H9 (cell line): ENCODE data around the gene CCDC81. TPM values are rescaled to one million over a fixed set of nuclear protein-coding genes. Genes with fewer than 3 reads are reported as not detected.

Experiments used
- DNase-seq: peaks from one replicate; pipeline ENCODE4 v3.0.0-alpha.2; 2017
- H2AFZ ChIP-seq: one replicate; pipeline ENCODE4 v1.6.1; 2013; ENCODE audit warnings: mild to moderate bottlenecking, low read length, control low read depth, moderate library complexity
- H2AK5ac ChIP-seq: 2 replicates; pipeline ENCODE4 v1.6.1; 2013; ENCODE audit warnings: low read length, control low read depth, mixed read lengths; ENCODE audit not compliant: insufficient read length
- H2BK120ac ChIP-seq: one replicate; pipeline ENCODE4 v1.6.1; 2013; ENCODE audit warnings: low read depth, mild to moderate bottlenecking, low read length, control low read depth, inconsistent platforms; ENCODE audit not compliant: poor library complexity, severe bottlenecking
- H2BK12ac ChIP-seq: 2 replicates; pipeline ENCODE4 v1.6.1; 2013; ENCODE audit warnings: low read length, control low read depth, mixed read lengths, low read depth; ENCODE audit not compliant: insufficient read length
- H2BK15ac ChIP-seq: 2 replicates; pipeline ENCODE4 v1.6.1; 2013; ENCODE audit warnings: low read depth, low read length, control low read depth
- H2BK20ac ChIP-seq: one replicate; pipeline ENCODE4 v1.6.1; 2013; ENCODE audit warnings: low read depth, mild to moderate bottlenecking, low read length, control low read depth, inconsistent platforms; ENCODE audit not compliant: poor library complexity, severe bottlenecking
- H2BK5ac ChIP-seq: 2 replicates; pipeline ENCODE4 v1.6.1; 2013; ENCODE audit warnings: low read length, control low read depth, mixed read lengths; ENCODE audit not compliant: insufficient read length
- H3K14ac ChIP-seq: 2 replicates; pipeline ENCODE4 v1.6.1; 2013; ENCODE audit warnings: low read length, control low read depth; ENCODE audit not compliant: insufficient read depth
- H3K18ac ChIP-seq: 2 replicates; pipeline ENCODE4 v1.6.1; 2013; ENCODE audit warnings: low read depth, mild to moderate bottlenecking, mixed read lengths, low read length, control low read depth; ENCODE audit not compliant: insufficient read length
- H3K23ac ChIP-seq: 2 replicates; pipeline ENCODE4 v1.6.1; 2013; ENCODE audit warnings: low read length, control low read depth, mixed read lengths, low read depth; ENCODE audit not compliant: insufficient read length
- H3K23me2 ChIP-seq: 2 replicates; pipeline ENCODE4 v1.6.1; 2013; ENCODE audit warnings: low read depth, mild to moderate bottlenecking, mixed read lengths, low read length, control low read depth; ENCODE audit not compliant: insufficient read length, poor library complexity, severe bottlenecking
- H3K27ac ChIP-seq: 2 replicates; pipeline ENCODE4 v1.5.1; 2013; ENCODE audit warnings: low read length, control low read depth, mixed read lengths, low read depth; ENCODE audit not compliant: insufficient read length
- H3K27me3 ChIP-seq: 2 replicates; pipeline ENCODE4 v1.6.1; 2013; ENCODE audit warnings: low read length, control low read depth, inconsistent platforms; ENCODE audit not compliant: insufficient read depth
- H3K4ac ChIP-seq: 2 replicates; pipeline ENCODE4 v1.6.1; 2013; ENCODE audit warnings: low read depth, mild to moderate bottlenecking, control low read depth, inconsistent platforms, low read length, moderate library complexity
- H3K4me1 ChIP-seq: 2 replicates; pipeline ENCODE4 v1.6.1; 2013; ENCODE audit warnings: low read length, control low read depth, inconsistent platforms; ENCODE audit not compliant: insufficient read depth
- H3K4me2 ChIP-seq: 2 replicates; pipeline ENCODE4 v1.6.1; 2013; ENCODE audit warnings: low read length, control low read depth, mixed read lengths; ENCODE audit not compliant: insufficient read length, insufficient read depth
- H3K56ac ChIP-seq: 2 replicates; pipeline ENCODE4 v1.6.1; 2013; ENCODE audit warnings: low read depth, mild to moderate bottlenecking, mixed read lengths, low read length, control low read depth; ENCODE audit not compliant: insufficient read length
- H3K79me1 ChIP-seq: 2 replicates; pipeline ENCODE4 v1.6.1; 2013; ENCODE audit warnings: low read depth, mild to moderate bottlenecking, moderate library complexity, low read length, control low read depth, inconsistent platforms; ENCODE audit not compliant: insufficient read depth, poor library complexity, severe bottlenecking
- H3K79me2 ChIP-seq: 2 replicates; pipeline ENCODE4 v1.6.1; 2013; ENCODE audit warnings: low read length, control low read depth, inconsistent platforms; ENCODE audit not compliant: insufficient read depth
- H3K9ac ChIP-seq: 2 replicates; pipeline ENCODE4 v1.6.1; 2013; ENCODE audit warnings: low read length, control low read depth, mixed read lengths; ENCODE audit not compliant: insufficient read length; ENCODE audit errors: extremely low read depth
- H3K9me3 ChIP-seq: one replicate; pipeline ENCODE4 v1.6.1; 2013; ENCODE audit warnings: low read depth, low read length, inconsistent platforms; ENCODE audit not compliant: control insufficient read depth
- H3T11ph ChIP-seq: one replicate; pipeline ENCODE4 v1.6.1; 2013; ENCODE audit warnings: mild to moderate bottlenecking, low read length, control low read depth, inconsistent platforms
- H4K20me1 ChIP-seq: one replicate; pipeline ENCODE4 v1.6.1; 2013; ENCODE audit not compliant: control insufficient read depth, insufficient read length, insufficient read depth
- H4K5ac ChIP-seq: 2 replicates; pipeline ENCODE4 v1.6.1; 2013; ENCODE audit warnings: low read depth, mild to moderate bottlenecking, mixed read lengths, low read length, control low read depth; ENCODE audit not compliant: insufficient read length
- H4K8ac ChIP-seq: replicated peaks from 2 replicates; pipeline ENCODE4 v1.6.1; 2013; ENCODE audit warnings: low read length, control low read depth, mixed read lengths, low read depth; ENCODE audit not compliant: insufficient read length
- H4K91ac ChIP-seq: 2 replicates; pipeline ENCODE4 v1.6.1; 2013; ENCODE audit warnings: low read depth, mild to moderate bottlenecking, moderate library complexity, mixed read lengths, low read length, control low read depth; ENCODE audit not compliant: insufficient read length
- H3K27ac Mint-ChIP-seq, 3 experiments: 2 replicates in 2 of 3; 3 replicates in 1 of 3; pipeline ENCODE4 v1.8.0; 2020 to 2021; ENCODE audit warnings: mixed read lengths in 3 of 3, mild to moderate bottlenecking in 1 of 3, moderate library complexity in 1 of 3
- H3K27me3 Mint-ChIP-seq: 2 replicates; pipeline ENCODE4 v1.8.0; 2021; ENCODE audit warnings: low read depth, mild to moderate bottlenecking, moderate library complexity, mixed read lengths
- H3K36me3 Mint-ChIP-seq, 3 experiments: 2 replicates in 2 of 3; 3 replicates in 1 of 3; pipeline ENCODE4 v1.8.0; 2020 to 2021; ENCODE audit warnings: low read depth in 3 of 3, mixed read lengths in 3 of 3; ENCODE audit not compliant: insufficient read depth in 1 of 3
- H3K4me1 Mint-ChIP-seq, 2 experiments: 2 replicates each; pipeline ENCODE4 v1.8.0; 2020; ENCODE audit warnings: mixed read lengths in 2 of 2
- H3K4me3 Mint-ChIP-seq, 2 experiments: 2 replicates in 1 of 2; 3 replicates in 1 of 2; pipeline ENCODE4 v1.8.0; 2020 to 2021; ENCODE audit warnings: mild to moderate bottlenecking in 2 of 2, mixed read lengths in 2 of 2, moderate library complexity in 1 of 2
- H3K9me3 Mint-ChIP-seq, 2 experiments: 2 replicates in 1 of 2; 3 replicates in 1 of 2; pipeline ENCODE4 v1.8.0; 2020; ENCODE audit warnings: mild to moderate bottlenecking in 2 of 2, mixed read lengths in 2 of 2, moderate library complexity in 1 of 2
- CTCF ChIP-seq: fragments of 200-600 bp; sonication (generic); conservative IDR thresholded peaks from 3 replicates; pipeline ENCODE4 v1.8.0; 2021; ENCODE audit warnings: antibody characterized with exemption, mild to moderate bottlenecking
- WGBS: extraction: QIAGEN DNeasy Blood & Tissue Kit; methylation state at CpG from one replicate; pipeline ENCODE4 v1.1.7; 2013; ENCODE audit warnings: missing lambda C conversion rate, low lambda C conversion rate, mixed read lengths; ENCODE audit not compliant: insufficient read length; ENCODE audit errors: extremely low coverage; 5-methylcytosine and 5-hydroxymethylcytosine counted together
- total RNA-seq: library from RNA; stranded (reverse); gene quantifications from 2 replicates; pipeline ENCODE4 v1.2.1, GENCODE V29; 2021

Gene CCDC81
- total RNA-seq, 1 experiment from 2014 or later: 0.52 TPM

DNA sequence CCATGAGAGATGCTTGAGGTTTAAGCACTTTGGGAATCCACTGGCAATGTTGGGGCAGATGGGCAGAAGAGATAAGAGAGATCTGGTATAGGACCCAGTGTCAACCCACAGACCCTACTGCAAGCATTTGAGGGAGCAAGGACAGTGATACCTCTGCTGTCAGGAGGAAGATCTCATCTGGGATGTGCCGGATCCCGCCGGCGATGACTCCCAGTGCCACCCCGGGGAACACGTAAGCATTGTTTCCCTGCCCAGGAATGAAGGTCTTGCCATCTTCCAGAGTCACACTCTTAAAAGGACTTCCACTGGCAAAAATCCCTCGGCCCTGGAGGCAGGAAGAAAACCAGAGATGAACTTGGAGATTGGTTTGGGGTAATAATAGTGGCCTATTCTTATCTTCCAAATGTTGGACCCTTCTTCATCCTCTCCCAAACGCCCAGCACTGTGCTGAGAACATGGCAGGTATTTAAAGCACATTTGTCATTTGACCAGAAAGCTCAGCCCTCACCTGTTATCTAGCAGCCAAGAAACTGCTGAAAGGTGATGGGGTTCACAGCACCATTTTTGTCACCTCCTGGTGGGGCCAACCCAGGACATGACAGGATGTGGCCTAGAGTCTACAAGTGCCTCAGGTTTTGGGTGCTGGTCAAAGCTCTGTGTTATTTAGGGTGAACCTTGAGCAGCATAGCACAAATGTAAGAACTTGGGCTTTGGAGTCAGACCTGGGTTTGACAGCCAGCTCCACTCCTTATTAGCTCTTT, 71.7 kb downstream of the CCDC81 start:
- DNase-seq: no peak
- H2BK15ac ChIP-seq: no peak overlapping the region
- no peak overlapping the region for H3K56ac ChIP-seq
- no peaks in the 10 kb centered on the region for H3K23me2 ChIP-seq
- H3K18ac ChIP-seq: no peak overlapping the region
- H2BK120ac ChIP-seq: no peak overlapping the region
- H3K27me3 Mint-ChIP-seq: no peaks in the 10 kb centered on the region; the same call in 1 of the 2 replicates
- no peaks in the 10 kb centered on the region for H3K4me1 ChIP-seq
- H2BK5ac ChIP-seq: no peak overlapping the region
- no peaks in the 10 kb centered on the region for H3K9me3 ChIP-seq
- no peak overlapping the region for H3K4ac ChIP-seq
- WGBS: no CpG with 5 or more reads among the region's 8 CpGs
- no peak overlapping the region for H2AK5ac ChIP-seq
- no peak overlapping the region for H3K27ac ChIP-seq
- H3K36me3 Mint-ChIP-seq: no peaks in the 10 kb centered on the region
- H3K23ac ChIP-seq: no peak overlapping the region
- no peak overlapping the region for H2AFZ ChIP-seq
- no peak overlapping the region for H3K14ac ChIP-seq
- H3K4me1 Mint-ChIP-seq: no peaks in the 10 kb centered on the region
- H4K20me1 ChIP-seq: no peaks in the 10 kb centered on the region
- H4K91ac ChIP-seq: no peak overlapping the region
- no peak overlapping the region for H2BK12ac ChIP-seq
- H3K9me3 Mint-ChIP-seq: no peaks in the 10 kb centered on the region
- H2BK20ac ChIP-seq: no peak overlapping the region
- no peak overlapping the region for H3K4me3 Mint-ChIP-seq
- H3T11ph ChIP-seq: no peak overlapping the region
- TF ChIP-seq CTCF: no peak
- H3K79me1 ChIP-seq: no peaks in the 10 kb centered on the region
- no peaks in the 10 kb centered on the region for H3K27me3 ChIP-seq
- no peaks in the 10 kb centered on the region for H3K79me2 ChIP-seq
- H3K9ac ChIP-seq: no peak overlapping the region
- H4K8ac ChIP-seq: no peak overlapping the region
- H3K4me2 ChIP-seq: no peak overlapping the region
- no peak overlapping the region for H3K27ac Mint-ChIP-seq
- no peak overlapping the region for H4K5ac ChIP-seq
